Vagina (tissue), 2 donors: ENCODE results near the gene GPC5.

Experiments
- CTCF ChIP-seq, 3 experiments: fragments of 450-650 bp in 2 of 3; fragments of 200-600 bp in 1 of 3; sonication (generic) in 1 of 3; IDR thresholded peaks; one replicate each; pipeline ENCODE4 v1.5.1; 2017 to 2019; ENCODE audit warnings: antibody characterized with exemption in 3 of 3, mild to moderate bottlenecking in 2 of 3, moderate library complexity in 2 of 3
- POLR2A ChIP-seq, 2 donors: fragments of 450-650 bp; IDR thresholded peaks; one replicate each; pipeline ENCODE4 v1.6.1; 2017; ENCODE audit warnings: antibody characterized with exemption in 2 of 2, mild to moderate bottlenecking in 2 of 2, moderate library complexity in 2 of 2

GRCh38 chr13:91572439-91572838 is 174.0 kb downstream of the GPC5 start:
- TF ChIP-seq CTCF (IDR thresholded peaks at IDR 0.05) (no peak), POLR2A (IDR thresholded peaks at IDR 0.05) (no peak)
